ENCODE measurements around the gene SPRR1B. TPM values are rescaled to one million over a fixed set of nuclear protein-coding genes. Genes with fewer than 3 reads are reported as not detected.

Gene SPRR1B, protein sequence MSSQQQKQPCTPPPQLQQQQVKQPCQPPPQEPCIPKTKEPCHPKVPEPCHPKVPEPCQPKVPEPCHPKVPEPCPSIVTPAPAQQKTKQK
- not detected for total RNA-seq

DNA sequence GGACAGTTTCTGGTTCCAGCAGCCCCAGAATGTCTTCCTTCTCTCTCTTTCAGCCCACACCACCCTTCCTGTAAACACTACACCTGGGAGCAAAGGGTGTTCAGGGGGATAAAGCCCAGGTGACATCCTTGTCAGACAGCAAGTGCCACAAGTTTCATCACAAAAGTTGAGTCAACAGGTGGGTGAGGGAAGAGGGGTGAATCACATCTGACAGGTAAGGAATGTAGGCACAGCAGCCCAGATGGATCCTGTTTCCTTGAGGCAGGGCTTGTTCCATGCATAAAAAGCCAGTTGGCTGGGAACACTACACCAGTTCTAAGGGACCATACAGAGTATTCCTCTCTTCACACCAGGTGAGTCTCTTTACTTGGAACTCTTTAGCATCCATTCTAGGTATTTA lies at the start of gene SPRR1B:
Gene SPRR1B, plus strand, starts transcription at position 309 of the 400 bp plus-strand sequence. CDS start 1,143 bp downstream, outside the sequence.
- no peaks in the 10 kb centered on the region for H3K9me3 ChIP-seq
- no peaks in the 10 kb centered on the region for H3K27me3 ChIP-seq
- intact Hi-C loops (cut with DNase I), result no loop called here
- no peak for DNase-seq (ENCODE audit: low spot score in 2 of 2)
- H3K4me1 ChIP-seq, result no peaks in the 10 kb centered on the region
- TF ChIP-seq, protein P1, sequence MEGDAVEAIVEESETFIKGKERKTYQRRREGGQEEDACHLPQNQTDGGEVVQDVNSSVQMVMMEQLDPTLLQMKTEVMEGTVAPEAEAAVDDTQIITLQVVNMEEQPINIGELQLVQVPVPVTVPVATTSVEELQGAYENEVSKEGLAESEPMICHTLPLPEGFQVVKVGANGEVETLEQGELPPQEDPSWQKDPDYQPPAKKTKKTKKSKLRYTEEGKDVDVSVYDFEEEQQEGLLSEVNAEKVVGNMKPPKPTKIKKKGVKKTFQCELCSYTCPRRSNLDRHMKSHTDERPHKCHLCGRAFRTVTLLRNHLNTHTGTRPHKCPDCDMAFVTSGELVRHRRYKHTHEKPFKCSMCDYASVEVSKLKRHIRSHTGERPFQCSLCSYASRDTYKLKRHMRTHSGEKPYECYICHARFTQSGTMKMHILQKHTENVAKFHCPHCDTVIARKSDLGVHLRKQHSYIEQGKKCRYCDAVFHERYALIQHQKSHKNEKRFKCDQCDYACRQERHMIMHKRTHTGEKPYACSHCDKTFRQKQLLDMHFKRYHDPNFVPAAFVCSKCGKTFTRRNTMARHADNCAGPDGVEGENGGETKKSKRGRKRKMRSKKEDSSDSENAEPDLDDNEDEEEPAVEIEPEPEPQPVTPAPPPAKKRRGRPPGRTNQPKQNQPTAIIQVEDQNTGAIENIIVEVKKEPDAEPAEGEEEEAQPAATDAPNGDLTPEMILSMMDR (IDR thresholded peaks at IDR 0.05), result no peak
- H3K27ac ChIP-seq, result no peak within 1 kb of the TSS
- no peak within 1 kb of the TSS for H3K4me3 ChIP-seq
- H3K36me3 ChIP-seq, result no peaks in the 10 kb centered on the region

DNA sequence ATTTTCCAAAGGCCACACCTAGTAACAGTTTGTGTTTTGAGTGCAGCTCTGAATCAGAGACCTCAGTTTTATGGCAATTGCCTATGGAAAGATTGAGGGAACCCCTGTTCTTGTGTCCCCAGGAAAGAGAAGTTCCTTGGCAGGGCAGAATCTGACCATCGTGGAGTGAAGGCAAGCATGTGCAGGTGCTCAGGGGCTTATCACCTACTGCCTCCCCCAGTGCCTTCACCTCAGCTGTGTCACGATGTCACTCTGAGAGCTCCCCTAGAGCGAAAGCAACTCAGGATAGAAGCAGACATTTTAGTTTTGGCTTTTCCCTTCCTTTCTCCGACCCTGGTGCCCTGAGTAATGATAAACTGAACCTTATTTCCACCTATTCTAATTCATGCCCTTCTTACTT lies 48.9 kb upstream of the SPRR1B start:
- Histone ChIP-seq H3K27ac (no peak overlapping the region), H3K27me3 (no peaks in the 10 kb centered on the region), H3K36me3 (no peaks in the 10 kb centered on the region), H3K9me3 (no peaks in the 10 kb centered on the region), H3K4me1 (no peaks in the 10 kb centered on the region), H3K4me3 (no peak overlapping the region)
- intact Hi-C loops (cut with DNase I), result no loop called here
- TF ChIP-seq, protein P1 (IDR thresholded peaks at IDR 0.05), result no peak
- no peak for DNase-seq (ENCODE audit: low spot score in 2 of 2)

DNA sequence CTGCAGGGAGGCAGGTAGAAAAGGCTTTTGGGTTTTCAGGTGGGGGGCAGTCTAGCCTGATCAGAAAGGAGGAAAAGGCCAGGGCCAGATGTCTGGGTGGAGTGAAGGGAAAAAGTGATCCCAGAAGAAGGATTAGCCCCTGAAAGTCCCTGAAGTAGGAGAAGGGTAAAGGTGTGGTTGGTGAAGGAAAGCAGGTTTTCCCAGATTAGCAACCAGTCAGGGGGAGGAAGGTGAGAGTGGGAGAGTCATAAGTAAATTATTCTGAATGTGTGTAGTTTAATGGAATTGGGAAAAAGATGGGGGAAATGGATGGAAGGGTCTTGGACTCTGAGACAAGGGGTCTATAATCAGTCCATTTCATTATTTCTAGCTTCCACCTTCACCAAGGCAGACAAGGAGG lies 47.8 kb upstream of the SPRR1B start:
- no peak for DNase-seq (ENCODE audit: low spot score in 2 of 2)

DNA sequence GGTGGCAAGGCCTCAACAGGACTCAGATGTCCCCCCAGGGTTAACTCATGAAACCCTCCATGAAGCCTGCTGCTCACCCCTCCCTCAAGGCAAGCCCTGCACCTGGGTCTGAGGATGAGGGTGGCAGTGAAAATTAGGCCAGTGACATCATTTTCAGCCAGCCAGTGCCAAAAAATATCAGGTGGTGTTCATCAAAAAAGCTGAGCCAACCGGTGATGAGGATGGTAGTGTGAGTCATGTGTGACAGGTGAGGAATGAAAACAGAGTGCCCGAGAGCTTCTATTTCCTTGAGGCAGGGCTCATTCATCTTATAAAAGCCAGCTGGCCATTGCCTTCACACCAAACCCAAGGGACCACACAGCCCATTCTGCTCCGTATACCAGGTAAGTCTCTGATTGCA lies 47.3 kb upstream of the SPRR1B start, which contains the start of gene SPRR1A:
Gene SPRR1A, plus strand, starts transcription at position 339 of the 400 bp plus-strand sequence. CDS start 1,150 bp downstream, outside the sequence.
- DNase-seq (ENCODE audit: low spot score in 2 of 2), result no peak
- Histone ChIP-seq H3K36me3 (no peaks in the 10 kb centered on the region), H3K4me1 (no peaks in the 10 kb centered on the region), H3K27ac (no peak within 1 kb of the TSS), H3K9me3 (no peaks in the 10 kb centered on the region), H3K4me3 (no peak within 1 kb of the TSS), H3K27me3 (no peaks in the 10 kb centered on the region)
- TF ChIP-seq, protein P1 (IDR thresholded peaks at IDR 0.05), result no peak
- intact Hi-C loops (cut with DNase I), result no loop called here

More for the DNA sequence above, 47.8 kb upstream of the SPRR1B start:
- intact Hi-C loops (cut with DNase I), result no loop called here
- no peaks in the 10 kb centered on the region for H3K4me1 ChIP-seq
- H3K36me3 ChIP-seq, result no peaks in the 10 kb centered on the region
- TF ChIP-seq, protein P1 (IDR thresholded peaks at IDR 0.05), result no peak
- H3K27me3 ChIP-seq, result no peaks in the 10 kb centered on the region
- H3K27ac ChIP-seq, result no peak overlapping the region
- H3K4me3 ChIP-seq, result no peak overlapping the region
- H3K9me3 ChIP-seq, result no peaks in the 10 kb centered on the region

DNA sequence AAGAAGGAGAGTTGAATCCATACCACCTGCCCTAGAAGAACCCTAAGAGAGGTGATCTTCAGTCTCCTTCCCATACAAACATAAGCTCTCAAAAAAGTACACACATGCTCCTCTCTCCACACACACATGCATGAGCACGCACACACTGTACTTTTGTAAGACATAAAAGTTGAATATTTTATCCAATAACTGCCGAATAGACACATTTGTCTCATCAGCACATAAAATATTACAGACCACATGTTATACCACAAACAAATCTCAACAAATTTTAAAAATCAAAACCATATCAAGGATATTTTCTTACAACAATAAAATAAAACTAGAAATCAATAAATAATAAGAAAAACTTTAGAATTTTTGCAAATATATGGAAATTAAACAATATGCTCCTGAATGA lies 44.4 kb upstream of the SPRR1B start:
- H3K9me3 ChIP-seq, result no peaks in the 10 kb centered on the region

More for the DNA sequence above, 44.4 kb upstream of the SPRR1B start:
- intact Hi-C loops (cut with DNase I), result no loop called here
- no peaks in the 10 kb centered on the region for H3K27me3 ChIP-seq
- H3K4me3 ChIP-seq, result no peak overlapping the region
- H3K27ac ChIP-seq, result no peak overlapping the region
- DNase-seq (ENCODE audit: low spot score in 2 of 2), result no peak
- TF ChIP-seq, protein P1 (IDR thresholded peaks at IDR 0.05), result no peak
- no peaks in the 10 kb centered on the region for H3K4me1 ChIP-seq
- H3K36me3 ChIP-seq, result no peaks in the 10 kb centered on the region
